GM12878 (cell line): ENCODE data around the gene CAPSL. TPM values are rescaled to one million over a fixed set of nuclear protein-coding genes. Genes with fewer than 3 reads are reported as not detected.

Experiments
- ATAC-seq: fragments of 200-7000 bp; cut with Tn5 transposase; 3 replicates; pipeline ENCODE4 v1.9.1; 2020; ENCODE audit warnings: mild to moderate bottlenecking, moderate library complexity
- BruUV-seq: library from RNA; stranded (reverse); fragments of 400-500 nt; replicated peaks from 2 replicates; lab custom pipeline; 2021; lab: Mats Ljungman, UMichigan
- CTCF ChIA-PET: fragments of 300-600 bp; sonication (Branson Sonifier 250); formaldehyde crosslinking; extraction: SDS; loops from one replicate; lab custom pipeline; 2021; ENCODE audit warnings: inconsistent platforms; lab: Yijun Ruan, JAX
- POLR2A ChIA-PET: fragments of 350-600 bp; formaldehyde crosslinking; extraction: SDS; loops from one replicate; lab custom pipeline; 2021; ENCODE audit warnings: inconsistent platforms; lab: Charles Lee
- RAD21 ChIA-PET: fragments of 300-600 bp; sonication (Branson Sonifier 250); formaldehyde crosslinking; loops from one replicate; lab custom pipeline; 2023; ENCODE audit warnings: antibody characterized with exemption; ENCODE audit not compliant: unreplicated experiment; lab: Charles Lee
- SMC1A ChIA-PET: fragments of 300-600 bp; sonication (Branson Sonifier 250); formaldehyde crosslinking; loops from one replicate; lab custom pipeline; 2023; ENCODE audit not compliant: unreplicated experiment, uncharacterized antibody; lab: Charles Lee
- DNase-seq: peaks from one replicate; pipeline ENCODE4 v3.0.0-alpha.2; 2011; ENCODE audit warnings: low read depth, low spot score
- FAIRE-seq: peaks from 3 replicates; lab custom pipeline; 2011; peaks lifted over from hg19 to GRCh38; lab: Jason Lieb, UNC
- H2AFZ ChIP-seq: 2 replicates; pipeline ENCODE4 v1.6.0; 2011; ENCODE audit warnings: low read depth, low read length, control low read depth; ENCODE audit not compliant: control insufficient read depth
- H3K27ac ChIP-seq: 2 replicates; pipeline ENCODE4 v1.5.1; 2011; ENCODE audit warnings: control low read depth; ENCODE audit not compliant: control insufficient read depth, insufficient read depth
- H3K27me3 ChIP-seq, 2 experiments: replicated peaks in 1 of 2; 2 replicates each; pipeline versions ENCODE4 v1.6.0 to v1.6.1; 2011; ENCODE audit warnings: low read length in 1 of 2; ENCODE audit not compliant: control insufficient read depth in 2 of 2, insufficient read depth in 2 of 2
- H3K36me3 ChIP-seq, 2 experiments: 2 replicates each; pipeline ENCODE4 v1.5.1; 2011; ENCODE audit warnings: low read length in 1 of 2; ENCODE audit not compliant: control insufficient read depth in 2 of 2, insufficient read depth in 2 of 2
- H3K4me1 ChIP-seq: 2 replicates; pipeline ENCODE4 v1.6.1; 2011; ENCODE audit warnings: mild to moderate bottlenecking, low read length, moderate library complexity, mixed read lengths; ENCODE audit not compliant: control insufficient read depth, insufficient read depth
- H3K4me2 ChIP-seq: 2 replicates; pipeline ENCODE4 v1.6.0; 2011; ENCODE audit warnings: control low read depth; ENCODE audit not compliant: control insufficient read depth, insufficient read depth
- H3K4me3 ChIP-seq: fragments of 200-600 bp; sonication (generic); 2 replicates; pipeline ENCODE4 v1.5.1; 2016
- H3K79me2 ChIP-seq: 2 replicates; pipeline ENCODE4 v1.6.0; 2011; ENCODE audit warnings: low read length; ENCODE audit not compliant: control insufficient read depth, insufficient read depth
- H3K9ac ChIP-seq: 2 replicates; pipeline ENCODE4 v1.8.0; 2011; ENCODE audit warnings: low read length, control low read depth, mixed read lengths; ENCODE audit not compliant: control insufficient read depth, insufficient read depth
- H3K9me3 ChIP-seq: replicated peaks from 3 replicates; pipeline ENCODE4 v1.5.1; 2011; ENCODE audit warnings: mild to moderate bottlenecking, low read length; ENCODE audit not compliant: control insufficient read depth, insufficient read depth
- H4K20me1 ChIP-seq: 2 replicates; pipeline ENCODE4 v1.6.0; 2011; ENCODE audit not compliant: control insufficient read depth, insufficient read depth
- EGR1 ChIP-seq, 2 experiments: IDR thresholded peaks; 1 replicate in 1 of 2; 2 replicates in 1 of 2; pipeline ENCODE4 v1.6.1; 2011 to 2012; ENCODE audit warnings: low read depth in 2 of 2, low read length in 2 of 2, borderline replicate concordance in 1 of 2, mild to moderate bottlenecking in 1 of 2, moderate library complexity in 1 of 2
- EZH2 ChIP-seq: IDR thresholded peaks from 2 replicates; pipeline ENCODE4 v1.6.1; 2012; ENCODE audit warnings: low read depth, mild to moderate bottlenecking, control low read depth, inconsistent platforms, low read length, borderline replicate concordance; ENCODE audit not compliant: control insufficient read depth
- JUNB ChIP-seq: IDR thresholded peaks from 2 replicates; pipeline ENCODE4 v1.6.1; 2016; ENCODE audit warnings: antibody characterized with exemption, mild to moderate bottlenecking
- KAT2A ChIP-seq: conservative IDR thresholded peaks from 2 replicates; pipeline ENCODE4 v1.6.1; 2011; ENCODE audit warnings: low read depth, low read length; ENCODE audit not compliant: control insufficient read depth
- KDM1A ChIP-seq: fragments of 200-600 bp; sonication (generic); IDR thresholded peaks from 2 replicates; pipeline ENCODE4 v1.6.1; 2016; ENCODE audit warnings: borderline replicate concordance
- MEF2A ChIP-seq: IDR thresholded peaks from 2 replicates; pipeline ENCODE4 v1.6.1; 2011; ENCODE audit warnings: low read depth, mild to moderate bottlenecking, low read length, moderate library complexity; ENCODE audit not compliant: insufficient read depth
- NBN ChIP-seq: fragments of 450-650 bp; IDR thresholded peaks from 2 replicates; pipeline ENCODE4 v1.6.1; 2016
- NFIC ChIP-seq: IDR thresholded peaks from 2 replicates; pipeline ENCODE4 v1.6.1; 2012; ENCODE audit warnings: low read depth, mild to moderate bottlenecking, inconsistent platforms, low read length, moderate library complexity
- POLR2AphosphoS2 ChIP-seq: IDR thresholded peaks from 2 replicates; pipeline ENCODE4 v1.6.1; 2011; ENCODE audit warnings: low read depth, mild to moderate bottlenecking, low read length, improper control_type of control experiment, moderate library complexity
- SMC3 ChIP-seq: IDR thresholded peaks from 2 replicates; pipeline ENCODE4 v1.6.1; 2011; ENCODE audit warnings: low read length, improper control_type of control experiment, borderline replicate concordance
- STAT1 ChIP-seq: fragments of 450-650 bp; conservative IDR thresholded peaks from 2 replicates; pipeline ENCODE4 v1.6.1; 2014; ENCODE audit warnings: antibody characterized with exemption, mild to moderate bottlenecking
- TARDBP ChIP-seq: IDR thresholded peaks from 2 replicates; pipeline ENCODE4 v1.6.1; 2016; ENCODE audit warnings: borderline replicate concordance
- WGBS: methylation state at CpG from one replicate; pipeline ENCODE4 v1.1.6; 2016; ENCODE audit warnings: low lambda C conversion rate; ENCODE audit not compliant: insufficient replicate concordance, insufficient coverage; ENCODE audit errors: missing lambda C conversion rate; 5-methylcytosine and 5-hydroxymethylcytosine counted together
- in situ Hi-C: fragments of 300-500 bp; cut with MboI; formaldehyde crosslinking; loops from 9 replicates; pipeline ENCODE4 v1.14.3; 2018; ENCODE audit warnings: mixed read lengths
- intact Hi-C: fragments of 100-400 bp; cut with micrococcal nuclease; formaldehyde crosslinking; loops from one replicate; pipeline ENCODE4 v1.14.2; 2022; ENCODE audit not compliant: unreplicated experiment
- polyA plus RNA-seq, 11 experiments: library from polyadenylated mRNA; depleted of rRNA in 4 of 11; unstranded in 6 of 11; stranded (reverse) in 5 of 11; fragments of >200 nt; fragmentation: Nextera tagmentation in 4 of 11; fragmentation: Illumina TruSeq in 1 of 11; extraction: Ambion mirVana in 4 of 11; extraction: Trizol in 1 of 11; gene quantifications; 1 replicate in 1 of 11; 2 replicates in 10 of 11; pipeline versions ENCODE4 v1.2.1 to v1.2.3, GENCODE V29; 2011 to 2016; ENCODE audit warnings: inconsistent platforms in 2 of 11, missing spikeins in 2 of 11, low read depth in 1 of 11
- total RNA-seq, 4 experiments: library from RNA; depleted of rRNA in 3 of 4; stranded (reverse); fragments of >200 nt in 3 of 4; fragmentation: Illumina TruSeq in 1 of 4; extraction: Trizol in 1 of 4; gene quantifications; 2 replicates each; pipeline versions ENCODE4 v1.2.1 to v1.2.3, GENCODE V29; 2013 to 2021
- TF ChIP-seq, protein P1 (sequence below): fragments of 450-650 bp; IDR thresholded peaks from 2 replicates; pipeline ENCODE4 v1.6.1; 2016; ENCODE audit warnings: mild to moderate bottlenecking

CAPSL gene
- total and polyA plus RNA-seq, 10 of the 15 experiments (the other 5 are each of a cell fraction or from before 2014, with no cell fraction given) = 0.19 to 0.57 (median 0.20) TPM; not detected in 7

DNA sequence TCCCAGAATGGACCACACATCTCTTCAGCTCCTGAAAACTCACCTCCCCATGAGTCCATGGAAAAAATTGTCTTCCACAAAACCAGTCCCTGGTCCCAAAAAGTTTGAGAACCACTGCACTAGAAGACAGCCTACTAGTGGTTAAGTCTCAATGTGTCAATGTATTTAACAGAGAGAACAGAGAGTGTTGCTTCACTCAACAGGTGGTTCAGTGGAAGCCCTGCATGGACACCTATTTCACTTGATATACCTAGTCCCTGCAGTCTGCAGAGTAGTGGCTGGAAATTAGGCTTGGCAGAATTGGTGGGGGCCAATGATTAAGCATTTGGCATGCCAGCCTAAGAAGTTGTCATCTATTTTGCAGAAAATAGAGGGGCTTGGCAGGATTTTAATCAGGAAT, 58.8 kb downstream of the CAPSL start:
- intact Hi-C loops = no loop called here
- no peak for FAIRE-seq

DNA sequence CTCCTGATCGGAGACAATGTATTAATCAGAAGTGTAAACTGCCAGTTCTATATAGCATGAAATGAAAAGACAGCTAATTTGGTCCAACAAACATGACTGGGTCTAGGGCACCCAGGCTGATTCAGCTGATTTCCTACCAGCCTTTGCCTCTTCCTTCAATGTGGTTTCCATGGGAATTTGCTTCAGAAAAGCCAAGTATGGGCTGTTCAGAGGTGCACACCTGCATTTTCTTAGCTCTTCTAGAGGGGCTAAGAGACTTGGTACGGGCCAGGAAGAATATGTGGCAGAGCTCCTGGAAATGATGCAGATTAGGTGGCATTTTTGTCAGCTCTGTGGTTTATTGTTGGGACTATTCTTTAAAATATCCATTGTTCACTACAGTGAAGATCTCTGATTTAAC, 59.3 kb downstream of the CAPSL start:
- no peaks in the 10 kb centered on the region for H4K20me1 ChIP-seq
- BruUV-seq = no TSS peak
- ChIA-PET RAD21 (interaction anchor here (1.1 to 1.2 kb wide), 2 partner anchors 20 to 28 kb away, joined by 3 to 4 read pairs; no protein-coding TSS in a partner anchor), CTCF (interaction anchor here (1.3 to 4.6 kb wide), 3 partner anchors 16 to 101 kb away, joined by 4 to 19 read pairs (median 5); no protein-coding TSS in a partner anchor), SMC1A (interaction anchor here (1.4 to 5.1 kb wide), 7 partner anchors 9 to 691 kb away, joined by 3 to 43 read pairs (median 8); no protein-coding TSS in a partner anchor), POLR2A (interaction anchor here (0.8 kb wide), 1 partner anchor 10 kb away, joined by 3 read pairs; no protein-coding TSS in a partner anchor)
- peaks cover 11% of the 10 kb centered on the region for H3K4me1 ChIP-seq
- ATAC-seq = no peak
- H3K27me3 ChIP-seq = no peaks in the 10 kb centered on the region
- 16% methylated on average over 2 of the region's 2 CpGs for WGBS
- TF ChIP-seq TARDBP (no peak), MEF2A (no peak), SMC3 (no peak), KAT2A (no peak)
- no peak overlapping the region for H3K9ac ChIP-seq
- no peak overlapping the region for H3K4me3 ChIP-seq
- intact Hi-C loops = no loop called here
- no peak overlapping the region for H3K4me2 ChIP-seq
- in situ Hi-C loops = no loop called here
- DNase-seq = no peak
- no peak for FAIRE-seq
- H3K27ac ChIP-seq = no peak overlapping the region
- no peaks in the 10 kb centered on the region for H3K36me3 ChIP-seq
- H3K79me2 ChIP-seq = no peaks in the 10 kb centered on the region
- no peak overlapping the region for H2AFZ ChIP-seq
- H3K9me3 ChIP-seq = no peaks in the 10 kb centered on the region; the same call in 2 of the 3 replicates

More for the DNA sequence above, 58.8 kb downstream of the CAPSL start:
- POLR2A ChIA-PET = interaction anchor here (0.9 to 2.7 kb wide), 2 partner anchors 10 to 22 kb away, joined by 3 to 9 read pairs; no protein-coding TSS in a partner anchor
- RAD21 ChIA-PET = interaction anchor here (1.2 to 1.7 kb wide), 2 partner anchors 11 to 29 kb away, joined by 3 to 5 read pairs; no protein-coding TSS in a partner anchor
- Histone ChIP-seq H3K79me2 (no peaks in the 10 kb centered on the region), H3K9ac (no peak overlapping the region), H3K36me3 (no peaks in the 10 kb centered on the region), H3K9me3 (no peaks in the 10 kb centered on the region; the same call in 2 of the 3 replicates), H4K20me1 (no peaks in the 10 kb centered on the region), H3K4me1 (peaks cover 14% of the 10 kb centered on the region), H2AFZ (no peak overlapping the region), H3K27me3 (no peaks in the 10 kb centered on the region), H3K27ac (no peak overlapping the region), H3K4me3 (no peak overlapping the region), H3K4me2 (no peak overlapping the region)
- in situ Hi-C loops = no loop called here
- CTCF ChIA-PET = interaction anchor here (0.7 to 4.6 kb wide), 4 partner anchors 13 to 102 kb away, joined by 3 to 19 read pairs (median 4); no protein-coding TSS in a partner anchor
- no TSS peak for BruUV-seq
- TF ChIP-seq NBN = no peak
- TF ChIP-seq, protein P1, sequence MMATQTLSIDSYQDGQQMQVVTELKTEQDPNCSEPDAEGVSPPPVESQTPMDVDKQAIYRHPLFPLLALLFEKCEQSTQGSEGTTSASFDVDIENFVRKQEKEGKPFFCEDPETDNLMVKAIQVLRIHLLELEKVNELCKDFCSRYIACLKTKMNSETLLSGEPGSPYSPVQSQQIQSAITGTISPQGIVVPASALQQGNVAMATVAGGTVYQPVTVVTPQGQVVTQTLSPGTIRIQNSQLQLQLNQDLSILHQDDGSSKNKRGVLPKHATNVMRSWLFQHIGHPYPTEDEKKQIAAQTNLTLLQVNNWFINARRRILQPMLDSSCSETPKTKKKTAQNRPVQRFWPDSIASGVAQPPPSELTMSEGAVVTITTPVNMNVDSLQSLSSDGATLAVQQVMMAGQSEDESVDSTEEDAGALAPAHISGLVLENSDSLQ = no peak
- TF ChIP-seq POLR2AphosphoS2 = no peak
- no peak for TF ChIP-seq STAT1
- TF ChIP-seq EGR1 (IDR thresholded peaks at IDR 0.05; ENCODE audit: borderline replicate concordance in 1 of 2, low read depth in 2 of 2, low read length in 2 of 2) = no peak
- no peak for TF ChIP-seq KDM1A
- TF ChIP-seq JUNB = no peak
- TF ChIP-seq EZH2 = no peak
- no peak for TF ChIP-seq NFIC
- ATAC-seq (no peak), DNase-seq (no peak)
- SMC1A ChIA-PET = interaction anchor here (1.1 to 5.1 kb wide), 11 partner anchors 9 to 691 kb away, joined by 3 to 43 read pairs (median 8); no protein-coding TSS in a partner anchor
